LNCAP (cell line): Measurements from ENCODE around the gene SLIT3.

Source experiments
- TF ChIP-seq, protein P1 (sequence below): fragments of 450-650 bp; IDR thresholded peaks from 2 replicates; pipeline ENCODE4 v1.5.1; 2017; ENCODE audit warnings: mild to moderate bottlenecking

The SLIT3 gene

DNA sequence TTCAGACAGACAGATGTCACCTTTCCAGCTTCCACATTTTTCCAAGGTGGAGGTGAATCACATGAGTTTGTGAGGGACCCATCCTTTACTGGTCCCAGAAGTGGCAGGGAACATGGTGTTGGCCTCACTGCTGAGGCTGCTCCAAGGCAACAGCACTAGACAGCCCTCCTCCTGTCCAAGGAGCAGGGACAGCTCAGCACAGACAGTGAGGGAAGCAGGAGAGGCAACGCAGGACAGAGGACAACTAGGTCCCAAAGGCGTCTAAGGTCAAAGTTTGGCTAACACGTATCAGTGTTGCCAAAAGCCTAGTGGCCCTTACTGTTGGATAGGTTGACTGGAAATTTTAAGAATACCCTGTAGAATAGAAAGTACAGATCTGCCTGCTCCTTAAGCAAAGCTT lies 470.1 kb downstream of the SLIT3 start:
- TF ChIP-seq, protein P1, sequence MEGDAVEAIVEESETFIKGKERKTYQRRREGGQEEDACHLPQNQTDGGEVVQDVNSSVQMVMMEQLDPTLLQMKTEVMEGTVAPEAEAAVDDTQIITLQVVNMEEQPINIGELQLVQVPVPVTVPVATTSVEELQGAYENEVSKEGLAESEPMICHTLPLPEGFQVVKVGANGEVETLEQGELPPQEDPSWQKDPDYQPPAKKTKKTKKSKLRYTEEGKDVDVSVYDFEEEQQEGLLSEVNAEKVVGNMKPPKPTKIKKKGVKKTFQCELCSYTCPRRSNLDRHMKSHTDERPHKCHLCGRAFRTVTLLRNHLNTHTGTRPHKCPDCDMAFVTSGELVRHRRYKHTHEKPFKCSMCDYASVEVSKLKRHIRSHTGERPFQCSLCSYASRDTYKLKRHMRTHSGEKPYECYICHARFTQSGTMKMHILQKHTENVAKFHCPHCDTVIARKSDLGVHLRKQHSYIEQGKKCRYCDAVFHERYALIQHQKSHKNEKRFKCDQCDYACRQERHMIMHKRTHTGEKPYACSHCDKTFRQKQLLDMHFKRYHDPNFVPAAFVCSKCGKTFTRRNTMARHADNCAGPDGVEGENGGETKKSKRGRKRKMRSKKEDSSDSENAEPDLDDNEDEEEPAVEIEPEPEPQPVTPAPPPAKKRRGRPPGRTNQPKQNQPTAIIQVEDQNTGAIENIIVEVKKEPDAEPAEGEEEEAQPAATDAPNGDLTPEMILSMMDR, result no peak

- TF ChIP-seq, protein P1, result no peak
Observed at GRCh38 chr5:168829922-168830417, 471.0 kb downstream of the SLIT3 start.

GRCh38 chr5:168829044-168829443 lies 471.9 kb downstream of the SLIT3 start:
- TF ChIP-seq, protein P1, result no peak

GRCh38 chr5:168827636-168828035 lies 473.3 kb downstream of the SLIT3 start:
- TF ChIP-seq, protein P1, result no peak

DNA sequence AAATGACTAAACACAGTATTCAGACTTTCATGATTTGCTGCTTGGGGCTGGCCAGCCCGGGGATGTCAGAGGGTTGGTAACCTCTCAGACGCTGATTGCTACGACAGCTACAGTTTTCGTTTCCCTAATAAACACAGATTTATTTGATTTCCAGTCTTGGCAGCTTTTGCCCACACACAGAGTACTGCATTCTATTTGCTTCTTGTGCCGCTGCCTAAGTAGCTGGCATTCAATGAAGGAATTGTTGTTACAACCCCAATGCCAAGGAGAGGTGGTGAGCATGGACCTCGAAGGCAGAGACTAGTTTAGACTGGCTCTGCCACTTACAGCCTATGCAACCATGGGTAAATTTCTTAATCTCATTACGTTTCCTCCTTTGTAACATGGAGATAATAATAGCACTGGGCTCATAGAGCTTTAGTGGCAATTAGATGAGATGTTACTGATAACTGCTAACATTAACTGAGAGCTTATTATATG lies 474.7 kb downstream of the SLIT3 start:
- TF ChIP-seq, protein P1, result no peak

DNA sequence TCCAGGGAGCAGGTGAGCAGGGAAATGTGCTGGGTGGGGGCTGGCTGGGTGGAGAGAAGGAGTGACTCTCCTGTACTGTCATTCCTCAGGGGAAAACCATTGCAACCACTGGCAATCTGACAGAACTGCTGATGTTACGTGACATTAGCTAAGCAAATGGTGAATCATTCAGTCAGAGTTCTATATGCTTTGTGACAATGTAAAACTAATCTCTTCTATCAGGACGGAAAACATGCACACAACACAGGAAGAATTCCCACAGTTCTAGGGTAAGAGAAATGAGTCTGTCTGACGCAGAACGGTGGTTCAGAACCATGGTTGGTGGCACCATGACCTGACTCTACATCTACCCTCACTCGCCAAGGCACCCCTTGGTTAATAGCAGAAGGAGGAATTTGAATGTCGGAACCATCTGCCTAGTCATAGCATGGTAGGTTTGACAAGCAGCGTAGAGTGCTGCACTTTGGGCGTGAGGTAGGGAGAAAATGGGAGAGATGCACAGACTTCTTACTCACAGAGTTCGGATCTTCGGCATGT lies 478.1 kb downstream of the SLIT3 start:
- TF ChIP-seq, protein P1, result no peak

- TF ChIP-seq, protein P1, result no peak
Observed at GRCh38 chr5:168822248-168822744, 478.6 kb downstream of the SLIT3 start.

- TF ChIP-seq, protein P1, result no peak
Observed at GRCh38 chr5:168820874-168821273, 480.1 kb downstream of the SLIT3 start.
